SH-SY5Y (cell line): ENCODE measurements around the gene FAT2.

ENCODE experiments used
- GATA2 ChIP-seq: IDR thresholded peaks from 2 replicates; pipeline ENCODE4 v1.6.1; 2011; ENCODE audit warnings: mild to moderate bottlenecking, low read depth, low read length
- GATA3 ChIP-seq: IDR thresholded peaks from 2 replicates; pipeline ENCODE4 v1.6.1; 2011; ENCODE audit warnings: low read depth, mild to moderate bottlenecking, low read length, moderate library complexity

DNA sequence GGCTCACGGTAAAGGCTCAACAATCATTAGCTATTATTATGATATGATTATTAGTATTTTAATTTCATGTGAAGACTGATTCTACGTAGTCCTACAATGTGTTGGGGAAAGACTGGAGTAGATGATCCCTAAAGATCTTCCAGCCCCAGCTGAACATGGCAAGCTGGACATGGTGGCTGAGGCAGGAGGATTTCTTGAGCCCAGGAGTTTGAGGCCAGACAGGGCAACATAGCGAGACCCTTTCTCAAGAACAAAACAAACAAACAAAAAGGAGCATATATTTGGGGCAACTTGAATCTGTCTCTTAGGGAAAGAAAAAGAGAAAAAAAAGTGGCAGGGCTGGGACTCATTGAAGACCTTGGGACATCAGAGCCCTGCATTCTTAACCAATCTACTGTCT lies 16.2 kb upstream of the FAT2 start:
- TF ChIP-seq GATA3 (no peak), GATA2 (no peak)
